GM12892 (cell line): ENCODE measurements around the gene C12orf75.

Experiments
- POLR2A ChIP-seq: IDR thresholded peaks from 2 replicates; pipeline ENCODE4 v1.6.1; 2011; ENCODE audit warnings: low read depth, low read length, control low read depth
- POLR2AphosphoS5 ChIP-seq: IDR thresholded peaks from 2 replicates; pipeline ENCODE4 v1.6.1; 2011; ENCODE audit warnings: low read depth, low read length, control low read depth
- TAF1 ChIP-seq: IDR thresholded peaks from 2 replicates; pipeline ENCODE4 v1.6.1; 2011; ENCODE audit warnings: low read depth, mild to moderate bottlenecking, control low read depth, low read length, borderline replicate concordance

DNA sequence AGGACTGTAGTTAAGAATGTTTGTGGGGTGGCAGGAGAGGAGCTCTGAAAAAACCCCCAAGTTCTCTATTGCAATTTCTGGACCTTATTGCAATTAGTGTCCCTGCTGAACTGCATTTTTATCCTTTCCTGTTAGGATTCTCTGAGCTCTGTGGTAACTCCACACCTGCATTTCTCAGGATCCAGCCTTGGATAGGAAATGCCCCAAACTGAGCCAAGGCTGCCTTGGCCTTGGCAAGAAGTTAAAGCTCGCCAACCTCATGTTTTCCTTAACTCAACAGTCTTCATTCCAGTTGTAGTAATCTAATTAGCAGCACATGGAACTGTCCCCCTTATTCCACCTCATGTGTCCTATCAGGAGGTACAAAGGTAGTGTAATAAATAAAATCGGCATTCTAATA is 66.5 kb downstream of the C12orf75 start:
- no peak for TF ChIP-seq POLR2A
- no peak for TF ChIP-seq POLR2AphosphoS5
- TF ChIP-seq TAF1: no peak
